Skeletal muscle tissue (tissue), 5 donors: ENCODE results near the gene TRIM43B. TPM values are rescaled to one million over a fixed set of nuclear protein-coding genes. Genes with fewer than 3 reads are reported as not detected.
"Not testable (repeated sequence)": the region's sequence is repeated elsewhere in the genome, so short reads cannot be mapped to it uniquely, and the experiment has no call there.

ENCODE experiments used
- H3K27ac ChIP-seq: one replicate; pipeline ENCODE4 v1.7.0; 2013; ENCODE audit warnings: mild to moderate bottlenecking, low read depth, low read length, inconsistent platforms
- H3K27me3 ChIP-seq, 3 donors: one replicate each; pipeline ENCODE4 v1.7.0; 2013; ENCODE audit warnings: low read length in 3 of 3; ENCODE audit not compliant: control insufficient read depth in 3 of 3, insufficient read depth in 3 of 3
- H3K36me3 ChIP-seq, 3 donors: one replicate each; pipeline ENCODE4 v1.7.0; 2013; ENCODE audit warnings: low read length in 3 of 3; ENCODE audit not compliant: control insufficient read depth in 3 of 3, insufficient read depth in 3 of 3
- H3K4me1 ChIP-seq, 3 donors: one replicate each; pipeline ENCODE4 v1.7.0; 2013; ENCODE audit warnings: low read length in 3 of 3, mild to moderate bottlenecking in 3 of 3; ENCODE audit not compliant: control insufficient read depth in 3 of 3, insufficient read depth in 3 of 3
- H3K4me3 ChIP-seq, 3 donors: one replicate each; pipeline ENCODE4 v1.7.0; 2013; ENCODE audit warnings: low read length in 3 of 3
- H3K9ac ChIP-seq, 3 donors: one replicate each; pipeline ENCODE4 v1.7.0; 2013; ENCODE audit warnings: low read length in 3 of 3, mild to moderate bottlenecking in 3 of 3, moderate library complexity in 2 of 3, low read depth in 1 of 3
- H3K9me3 ChIP-seq, 3 donors: one replicate each; pipeline ENCODE4 v1.7.0; 2013; ENCODE audit warnings: low read length in 3 of 3; ENCODE audit not compliant: control insufficient read depth in 3 of 3
- small RNA-seq: library from RNA; depleted of rRNA; stranded (forward); fragments of <200 nt; gene quantifications from one replicate; pipeline ENCODE3, GENCODE V24; 2014
- total RNA-seq: library from RNA; depleted of rRNA; stranded (reverse); fragments of >200 nt; gene quantifications from one replicate; pipeline ENCODE4 v1.2.3, GENCODE V29; 2014
- donor health status: Osteomylitis.

The TRIM43B gene
- total RNA-seq, 1 donor from 2014 or later = not detected

GRCh38 chr2:95435162-95435871 lies 49.2 kb downstream of the TRIM43B start:
- H3K36me3 ChIP-seq, H3K9me3 ChIP-seq, H3K27ac ChIP-seq, H3K4me3 ChIP-seq, H3K27me3 ChIP-seq, H3K9ac ChIP-seq, H3K4me1 ChIP-seq: not testable (repeated sequence)

- H3K9ac ChIP-seq, H3K27ac ChIP-seq, H3K36me3 ChIP-seq, H3K4me1 ChIP-seq, H3K9me3 ChIP-seq, H3K27me3 ChIP-seq, H3K4me3 ChIP-seq: not testable (repeated sequence)
These were observed 50.0 kb downstream of the TRIM43B start for GRCh38 chr2:95434507-95435076.

GRCh38 chr2:95433973-95434372 lies 50.6 kb downstream of the TRIM43B start:
- H3K27me3 ChIP-seq, H3K4me3 ChIP-seq, H3K36me3 ChIP-seq, H3K9ac ChIP-seq, H3K4me1 ChIP-seq, H3K9me3 ChIP-seq, H3K27ac ChIP-seq: not testable (repeated sequence)

GRCh38 chr2:95433373-95433772 lies 51.2 kb downstream of the TRIM43B start:
- not testable (repeated sequence) for H3K27me3 ChIP-seq, H3K9ac ChIP-seq, H3K27ac ChIP-seq, H3K4me3 ChIP-seq, H3K4me1 ChIP-seq, H3K9me3 ChIP-seq, H3K36me3 ChIP-seq

- H3K9me3 ChIP-seq, H3K36me3 ChIP-seq, H3K9ac ChIP-seq, H3K4me1 ChIP-seq, H3K27me3 ChIP-seq, H3K27ac ChIP-seq, H3K4me3 ChIP-seq: not testable (repeated sequence)
These were observed 54.6 kb downstream of the TRIM43B start for GRCh38 chr2:95429748-95430467.

DNA sequence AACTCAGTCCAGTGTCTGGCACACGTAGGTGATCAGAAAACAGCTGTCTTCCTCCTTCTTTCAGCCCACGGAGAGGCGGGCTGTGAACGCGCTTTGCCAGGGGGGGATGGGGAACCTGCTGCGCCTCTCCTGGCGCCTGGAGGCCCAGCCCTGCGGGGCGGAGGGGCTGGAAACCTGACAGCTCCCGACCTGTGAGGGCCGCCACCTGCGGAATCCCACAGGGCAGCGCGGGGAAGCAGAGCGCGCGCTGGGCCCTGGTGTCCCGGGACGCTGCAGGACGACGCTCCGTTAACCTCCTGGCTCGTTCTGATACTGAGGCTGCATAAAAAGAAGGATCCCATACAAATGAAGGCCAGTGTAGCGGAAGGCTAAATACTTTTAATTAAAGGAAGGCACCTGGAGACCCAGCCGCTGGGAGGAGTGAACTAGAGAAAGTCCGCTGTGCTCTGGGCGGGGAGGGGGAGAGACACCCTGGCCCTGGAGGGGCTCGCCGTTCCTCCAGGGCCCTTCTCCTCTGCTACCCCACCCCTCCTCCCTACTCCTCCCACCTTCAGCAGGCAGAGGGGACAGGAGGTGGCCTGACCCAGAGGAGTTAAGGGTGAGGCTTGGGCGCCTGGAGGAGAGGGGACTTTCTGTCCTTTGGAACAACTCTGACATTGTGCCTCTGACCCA lies 57.2 kb downstream of the TRIM43B start:
- H3K27me3 ChIP-seq, H3K9ac ChIP-seq, H3K36me3 ChIP-seq, H3K9me3 ChIP-seq, H3K27ac ChIP-seq, H3K4me3 ChIP-seq, H3K4me1 ChIP-seq: not testable (repeated sequence)

Small RNA genes within 50 kb of the gene (small RNA-seq; reads per million reads assigned to genes)
- gene AC009237.11 (not detected), gene AC133104.2 (not detected)

Other genes with a start within 250 kb of the TRIM43B start
- under 0.01 TPM for gene PROM2, start 210.3 kb downstream of the TRIM43B start, total RNA-seq
- 2.1 TPM for gene KCNIP3, start 187.4 kb downstream of the TRIM43B start, total RNA-seq
- gene FAHD2A, start 82.0 kb downstream of the TRIM43B start, total RNA-seq = 3.7 TPM
- not detected for gene TRIM43, start 107.2 kb upstream of the TRIM43B start, total RNA-seq